Activated naive CD8-positive, alpha-beta T cell treated with anti-CD3 and anti-CD28 coated beads, Interleukin-2, amount 50 U/mL, for 16 hours (primary cell): ENCODE results near the gene STARD9.
"Not testable (repeated sequence)": the region's sequence is repeated elsewhere in the genome, so short reads cannot be mapped to it uniquely, and the experiment has no call there.

ENCODE experiments used
- DNase-seq: peaks from one replicate; pipeline ENCODE4 v3.0.0-alpha.2; 2020; ENCODE audit warnings: low read depth, low spot score

STARD9 gene

DNA sequence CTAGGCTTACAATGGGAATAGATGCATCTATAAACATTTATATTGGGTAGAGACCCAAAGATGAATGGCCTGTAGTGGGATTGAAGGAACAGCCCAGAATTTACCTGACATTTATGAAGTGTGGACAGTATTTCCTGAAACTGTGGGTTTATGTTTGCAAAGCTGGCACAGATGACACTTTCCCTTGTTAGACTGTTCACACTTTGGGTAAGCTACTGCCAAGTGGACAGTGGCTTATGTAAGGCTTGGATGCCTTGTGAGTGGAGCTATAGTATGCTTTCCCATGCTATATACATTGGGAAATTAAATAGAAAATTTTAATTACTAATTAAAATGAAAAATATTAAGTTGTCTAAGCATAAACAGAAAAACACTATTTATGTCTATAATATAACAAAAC is 48.5 kb downstream of the STARD9 start:
- DNase-seq, result no peak

DNA sequence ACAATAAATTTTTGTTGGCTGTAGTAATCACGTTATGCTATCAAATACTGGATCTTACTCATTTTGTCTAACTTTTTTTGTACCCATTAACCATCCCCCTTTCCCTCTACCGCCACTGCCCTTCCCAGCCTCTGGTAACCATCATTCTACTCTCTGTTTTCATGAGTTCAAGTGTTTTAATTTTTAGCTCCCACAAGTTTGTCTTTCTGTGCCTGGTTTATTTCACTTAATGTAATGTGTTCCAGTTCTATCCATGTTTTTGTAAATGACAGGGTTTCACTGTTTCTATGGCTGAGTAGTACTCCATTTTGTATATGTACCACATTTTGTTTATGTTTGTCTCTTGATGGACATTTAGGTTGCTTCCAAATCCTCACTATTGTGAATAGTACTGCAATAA is 52.1 kb downstream of the STARD9 start:
- no peak for DNase-seq

DNA sequence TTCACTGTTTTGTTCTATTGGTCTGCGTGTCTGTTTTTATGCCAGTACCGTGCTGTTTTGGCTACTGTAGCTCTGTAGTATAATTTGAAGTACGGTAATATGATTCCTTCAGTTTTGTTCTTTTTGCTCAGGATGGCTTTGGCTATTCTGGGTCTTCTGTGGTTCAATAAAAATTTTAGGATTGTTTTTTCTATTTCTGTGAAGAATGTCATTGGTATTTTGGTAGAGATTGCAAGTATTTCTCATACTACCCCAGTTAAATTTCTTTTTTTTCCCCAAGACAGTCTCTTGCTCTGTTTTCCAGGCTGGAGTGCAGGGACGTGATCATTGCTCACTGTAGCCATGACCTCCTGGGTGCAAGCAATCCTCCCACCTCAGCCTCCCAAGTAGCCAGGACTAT is 53.4 kb downstream of the STARD9 start:
- no peak for DNase-seq

DNA sequence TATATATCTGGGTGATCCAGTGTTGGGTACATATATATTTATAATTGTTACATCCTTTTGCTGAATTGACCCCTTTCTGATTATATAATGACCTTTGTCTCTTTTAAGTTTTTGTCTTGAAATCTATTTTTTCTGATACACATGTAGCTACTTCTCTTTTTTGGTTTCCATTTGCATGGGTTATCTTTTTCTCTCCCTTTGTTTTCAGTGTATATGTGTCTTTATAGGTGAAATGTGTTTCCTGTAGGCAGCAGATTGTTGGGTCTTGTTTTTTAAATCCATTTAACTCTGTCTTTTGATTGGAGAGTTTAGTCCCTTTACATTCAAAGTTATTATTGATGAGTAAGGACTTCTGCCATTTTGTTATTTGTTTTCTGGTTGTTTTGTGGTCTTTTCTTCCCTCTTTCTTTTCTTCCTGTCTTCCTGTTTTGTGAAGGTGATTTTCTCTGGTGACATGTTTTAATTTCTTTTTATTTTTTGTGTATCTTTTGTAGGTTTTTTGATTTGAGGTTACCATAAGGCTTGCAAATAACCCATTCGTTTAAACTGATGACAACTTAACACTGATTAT is 56.8 kb downstream of the STARD9 start:
- DNase-seq, result no peak

DNA sequence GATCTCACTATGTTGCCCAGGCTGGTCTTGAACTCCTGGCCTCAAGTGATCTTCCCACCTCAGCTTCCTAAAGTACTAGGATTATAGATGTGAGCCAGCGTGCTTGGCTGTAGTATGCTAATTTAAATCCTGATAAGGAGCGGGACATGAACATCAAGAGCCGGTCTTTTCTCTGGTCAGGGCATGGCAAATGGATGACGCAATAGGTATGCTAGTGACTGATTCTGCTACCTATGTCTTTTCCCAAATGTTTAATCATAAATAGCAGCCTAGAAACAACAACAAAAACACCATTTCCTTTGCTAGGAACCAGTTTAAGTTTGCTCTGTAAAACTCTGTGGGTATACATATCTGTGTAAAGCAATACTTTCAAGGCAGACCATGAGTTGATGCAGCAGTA is 64.7 kb downstream of the STARD9 start:
- DNase-seq, result no peak

DNA sequence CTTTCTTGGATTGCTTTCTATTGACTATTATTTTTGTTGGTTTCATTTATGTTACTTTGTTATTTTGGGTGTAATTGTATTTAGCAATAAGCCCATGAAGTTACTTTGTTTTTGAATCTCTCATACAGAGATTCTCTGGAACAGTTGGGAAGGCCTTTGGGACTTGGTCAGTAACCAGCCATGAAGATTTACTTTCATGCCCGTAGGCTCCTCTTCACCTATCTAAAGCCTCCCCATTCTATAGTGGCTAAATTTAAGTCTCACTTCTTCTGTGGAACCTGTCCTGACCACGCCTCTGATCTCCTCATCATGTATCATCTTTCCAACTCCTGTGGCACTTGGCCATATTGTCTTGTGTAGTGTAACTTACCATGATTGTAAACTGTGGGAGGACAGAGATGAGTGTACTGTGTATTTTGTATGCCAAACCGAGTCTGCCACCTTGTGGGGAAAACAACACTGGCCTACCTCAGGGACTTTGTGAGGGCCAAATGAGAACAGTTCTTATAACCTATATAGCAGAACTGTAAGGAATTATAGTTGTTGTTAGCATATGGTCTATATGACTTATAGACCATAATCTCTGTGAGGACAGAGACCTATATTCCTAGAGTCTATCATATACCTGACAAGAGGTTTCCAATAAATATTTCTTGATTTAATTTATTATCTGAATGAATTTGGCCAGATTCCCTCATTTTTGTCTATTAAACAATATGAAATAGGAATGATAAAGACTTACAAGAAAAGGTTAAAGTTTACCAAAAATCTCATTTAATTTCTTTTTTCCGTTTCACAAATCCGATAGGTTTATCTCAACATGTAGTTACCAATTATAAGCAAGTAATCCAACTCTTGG is 75.0 kb downstream of the STARD9 start:
- DNase-seq, result no peak

DNA sequence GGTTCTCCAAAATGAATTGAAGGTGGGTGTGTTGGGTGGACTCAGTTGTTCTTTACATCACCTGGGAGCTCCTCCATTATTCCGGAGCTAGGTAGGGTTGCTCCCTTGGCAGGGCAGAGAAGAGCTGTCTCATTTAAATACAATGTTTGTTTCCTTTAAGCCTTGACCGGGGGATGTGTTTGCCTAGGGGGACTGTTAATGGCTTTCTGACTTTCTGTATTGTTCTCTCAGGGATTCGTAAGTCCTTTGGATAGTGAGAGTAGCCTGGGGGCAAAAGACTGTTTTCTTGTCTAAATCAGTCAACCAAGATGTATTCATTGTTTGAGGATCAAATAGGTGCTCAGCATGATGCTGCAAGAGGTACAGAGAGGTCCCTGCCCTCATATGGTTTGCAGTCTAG is 90.4 kb downstream of the STARD9 start:
- no peak for DNase-seq

DNA sequence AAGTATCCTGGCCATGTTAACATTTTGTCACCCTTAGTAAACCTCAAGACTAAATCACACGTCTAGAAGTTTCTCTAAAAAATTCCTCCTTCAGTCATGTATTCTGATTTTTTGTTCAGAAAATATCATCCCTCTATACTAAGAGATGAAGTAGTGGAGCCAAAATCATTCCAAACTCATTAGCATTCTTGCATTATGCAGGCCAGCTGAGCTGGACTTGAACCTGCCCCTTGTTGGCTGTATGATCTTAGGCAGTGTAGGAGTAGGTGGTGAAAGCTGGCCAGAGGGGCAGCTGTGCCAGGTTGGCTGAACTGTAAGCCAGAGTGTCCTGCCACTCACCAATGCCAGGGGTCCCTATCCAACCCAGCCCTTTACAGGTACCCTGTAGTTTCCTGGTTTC is 92.4 kb downstream of the STARD9 start:
- DNase-seq, result no peak

DNA sequence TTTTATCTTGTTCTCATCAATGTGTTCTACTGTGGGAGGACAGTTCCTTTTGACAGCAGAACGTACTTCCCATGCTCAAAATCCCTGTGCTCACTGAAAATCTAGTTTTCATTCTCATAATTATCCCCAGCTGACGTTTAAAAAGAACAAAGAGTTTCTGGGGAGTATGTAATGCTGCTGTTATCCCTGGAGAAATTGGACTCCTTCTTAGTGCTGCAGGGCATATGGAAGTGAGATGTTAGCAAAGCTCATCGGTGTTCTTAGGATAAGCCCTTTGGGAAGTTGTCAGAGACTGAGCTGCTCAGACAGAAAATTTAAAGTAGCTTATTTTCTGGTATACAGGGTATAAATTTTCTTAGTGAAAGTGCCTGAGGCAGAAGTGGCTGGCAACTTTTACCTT is 95.0 kb downstream of the STARD9 start:
- DNase-seq, result no peak

DNA sequence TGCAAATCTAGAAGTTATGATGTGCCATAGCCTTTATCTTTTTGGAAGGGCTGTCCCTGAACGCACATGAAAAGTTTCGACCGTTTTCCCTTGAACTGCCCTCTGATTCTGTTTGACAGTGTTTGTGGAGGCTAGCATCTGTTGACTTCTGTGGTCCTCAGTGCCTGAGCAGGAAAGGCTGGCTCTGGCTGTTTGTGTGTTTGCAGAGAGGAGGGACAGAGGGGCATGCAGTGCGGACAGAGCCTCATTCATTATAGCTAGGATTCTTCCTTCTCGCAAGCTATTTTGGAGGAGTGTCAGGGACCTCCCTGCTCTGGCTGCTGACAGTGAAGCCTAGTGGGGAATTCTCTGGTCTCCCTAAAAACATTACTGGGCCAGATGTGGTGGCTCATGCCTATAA is 97.0 kb downstream of the STARD9 start:
- DNase-seq, result no peak

DNA sequence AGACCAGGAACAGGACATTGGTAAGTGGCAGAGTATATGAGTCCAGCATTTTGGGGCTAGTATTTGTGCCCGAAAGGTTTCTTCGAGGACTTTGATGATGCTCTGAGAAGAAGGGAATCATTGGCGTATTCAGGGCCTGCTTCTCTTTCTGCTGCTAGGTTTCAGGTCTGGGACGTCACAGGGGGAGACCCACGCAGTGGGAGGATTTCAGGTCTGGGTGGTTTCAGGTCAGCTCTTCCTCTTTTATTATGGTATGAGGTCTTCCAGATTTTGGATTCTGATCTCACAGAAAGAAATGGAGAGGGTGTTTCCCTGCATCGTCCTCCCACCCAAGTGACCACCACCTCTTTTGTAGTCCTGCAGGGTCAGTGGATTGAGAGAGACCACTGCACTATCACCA is 99.1 kb downstream of the STARD9 start:
- no peak for DNase-seq

DNA sequence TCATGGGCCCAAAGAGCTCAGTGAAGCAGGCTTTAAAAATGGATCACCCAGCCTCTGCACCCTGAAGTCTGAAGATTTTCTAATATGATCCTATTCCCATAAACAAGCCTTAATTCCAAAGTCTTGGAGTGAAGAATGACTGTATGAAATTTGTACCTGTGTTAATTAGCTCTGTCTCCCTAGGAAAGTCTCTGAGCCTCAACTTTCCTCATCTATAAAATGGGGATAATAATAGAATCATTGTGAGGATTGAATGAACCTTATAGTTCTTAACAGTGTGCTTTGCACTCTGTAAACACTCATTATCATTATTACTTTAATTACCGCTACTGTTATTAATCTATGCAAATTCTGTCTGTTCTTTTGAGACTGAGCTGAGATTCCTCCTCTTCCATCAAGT is 99.6 kb downstream of the STARD9 start:
- no peak for DNase-seq

DNA sequence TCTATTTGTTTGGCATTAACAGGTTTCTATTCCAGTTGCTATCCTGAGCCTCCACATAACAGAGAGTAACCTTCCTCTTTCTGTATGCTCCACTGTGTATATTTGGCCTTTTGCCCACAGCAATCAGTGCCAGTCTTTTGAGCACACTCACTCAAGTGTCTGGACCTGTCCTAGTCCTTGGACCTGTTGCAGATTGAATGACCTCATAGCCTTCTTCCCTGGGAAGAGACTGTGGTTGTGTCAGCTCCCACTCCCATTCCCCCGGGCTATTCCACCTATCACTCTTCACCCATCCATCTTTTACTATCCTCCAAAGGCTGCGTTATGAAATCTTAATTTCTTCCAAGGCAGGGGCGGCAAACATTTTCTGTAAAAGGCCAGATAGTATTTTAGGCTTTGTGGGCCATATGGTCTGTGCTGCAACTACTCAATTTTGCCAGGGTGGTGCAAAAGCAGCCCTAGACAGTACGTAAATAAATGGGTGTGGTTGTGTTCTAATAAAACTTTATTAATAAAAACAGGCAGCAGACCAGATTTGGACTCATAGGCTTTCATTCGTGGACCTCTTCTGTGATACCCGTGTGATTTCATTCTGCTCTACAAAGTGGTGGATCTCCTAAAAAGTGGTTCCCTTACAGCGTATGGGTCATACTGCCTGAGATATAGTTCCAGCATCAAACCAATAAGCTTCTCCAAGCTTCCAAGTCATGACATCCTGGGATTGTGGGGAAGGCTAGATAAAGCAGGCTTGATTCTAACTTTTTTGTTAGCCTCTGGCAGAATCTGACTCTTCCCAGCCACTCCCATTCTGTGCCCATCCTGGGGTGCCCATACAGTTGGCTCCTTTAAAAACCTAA is 104.1 kb downstream of the STARD9 start:
- no peak for DNase-seq

DNA sequence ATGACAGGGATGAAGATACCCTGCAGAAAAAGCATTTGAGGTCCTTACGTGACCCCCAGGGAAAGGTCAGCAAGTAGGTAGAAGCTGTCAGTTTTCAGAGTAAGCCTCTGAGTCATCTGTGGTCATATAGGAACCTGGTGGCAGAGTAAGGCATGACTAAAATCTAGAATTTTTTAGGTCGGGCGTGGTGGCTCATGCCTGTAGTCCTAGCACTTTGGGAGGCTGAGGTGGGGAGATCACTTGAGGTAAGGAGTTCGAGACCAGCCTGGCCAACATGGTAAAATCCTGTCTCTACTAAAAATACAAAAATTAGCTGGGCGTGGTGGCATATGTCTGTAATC is 104.7 kb downstream of the STARD9 start:
- not testable (repeated sequence) for DNase-seq

DNA sequence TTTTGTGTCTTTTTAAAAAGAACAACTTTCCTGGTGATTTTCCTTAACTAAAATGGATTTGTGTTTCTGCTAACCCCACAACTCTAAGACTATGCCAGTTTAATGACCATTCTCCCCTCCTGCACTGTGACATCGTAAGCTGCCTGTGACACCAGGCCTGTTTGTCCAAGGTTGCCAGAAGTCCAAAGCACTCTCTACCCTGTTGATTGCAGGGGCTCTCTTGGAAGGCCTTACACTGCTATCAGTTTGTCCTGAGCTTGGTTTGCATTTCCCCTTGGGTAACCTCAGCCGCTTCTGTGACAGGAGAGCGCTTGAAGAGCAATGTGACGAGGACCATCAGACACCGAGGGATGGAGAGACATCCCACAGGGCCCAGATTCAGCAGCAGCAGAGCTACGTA is 105.7 kb downstream of the STARD9 start:
- no peak for DNase-seq

DNA sequence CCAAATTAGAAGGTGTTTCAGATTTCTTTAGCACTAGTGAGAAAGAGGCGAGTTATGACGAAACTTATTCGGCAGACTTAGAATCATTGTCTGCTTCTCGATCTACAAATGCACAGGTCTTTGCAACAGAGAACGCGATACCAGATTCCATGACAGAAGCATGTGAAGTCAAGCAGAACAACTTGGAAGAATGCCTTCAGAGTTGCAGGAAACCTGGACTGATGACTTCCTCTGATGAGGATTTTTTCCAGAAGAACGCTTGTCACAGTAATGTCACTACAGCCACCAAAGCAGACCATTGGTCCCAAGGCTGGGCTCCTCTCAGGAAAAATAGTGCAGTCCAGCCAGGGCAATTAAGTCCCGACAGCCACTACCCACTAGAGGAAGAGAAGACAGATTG is 110.9 kb downstream of the STARD9 start:
- DNase-seq, result no peak

DNA sequence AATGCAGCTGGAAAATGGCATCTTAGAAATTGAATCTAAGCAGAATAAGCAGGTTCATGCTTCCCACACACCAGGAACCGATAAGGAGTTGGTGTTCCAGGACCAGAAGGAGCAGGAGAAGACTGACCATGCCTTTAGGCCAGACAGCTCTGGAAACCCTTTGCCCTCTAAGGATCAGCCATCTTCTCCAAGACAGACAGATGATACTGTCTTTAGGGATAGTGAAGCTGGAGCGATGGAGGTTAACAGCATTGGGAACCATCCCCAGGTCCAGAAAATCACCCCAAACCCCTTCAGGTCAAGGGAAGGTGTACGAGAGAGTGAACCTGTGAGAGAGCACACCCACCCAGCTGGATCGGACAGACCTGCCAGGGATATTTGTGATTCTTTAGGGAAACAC is 112.3 kb downstream of the STARD9 start:
- DNase-seq, result no peak

DNA sequence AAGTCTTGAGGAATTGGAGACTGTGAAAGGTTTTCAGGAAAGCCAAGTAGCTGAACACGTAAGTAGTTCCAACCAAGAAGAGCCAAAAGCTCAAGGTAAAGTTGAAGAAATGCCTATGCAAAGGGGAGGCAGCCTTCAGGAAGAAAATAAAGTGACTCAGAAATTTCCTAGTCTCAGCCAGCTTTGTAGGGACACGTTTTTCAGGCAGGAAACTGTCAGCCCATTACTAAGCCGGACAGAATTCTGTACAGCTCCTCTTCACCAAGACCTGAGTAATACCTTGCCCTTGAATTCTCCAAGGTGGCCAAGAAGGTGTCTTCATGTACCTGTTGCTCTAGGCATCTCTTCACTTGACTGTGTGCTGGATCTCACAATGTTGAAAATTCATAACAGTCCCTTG is 112.9 kb downstream of the STARD9 start:
- no peak for DNase-seq

DNA sequence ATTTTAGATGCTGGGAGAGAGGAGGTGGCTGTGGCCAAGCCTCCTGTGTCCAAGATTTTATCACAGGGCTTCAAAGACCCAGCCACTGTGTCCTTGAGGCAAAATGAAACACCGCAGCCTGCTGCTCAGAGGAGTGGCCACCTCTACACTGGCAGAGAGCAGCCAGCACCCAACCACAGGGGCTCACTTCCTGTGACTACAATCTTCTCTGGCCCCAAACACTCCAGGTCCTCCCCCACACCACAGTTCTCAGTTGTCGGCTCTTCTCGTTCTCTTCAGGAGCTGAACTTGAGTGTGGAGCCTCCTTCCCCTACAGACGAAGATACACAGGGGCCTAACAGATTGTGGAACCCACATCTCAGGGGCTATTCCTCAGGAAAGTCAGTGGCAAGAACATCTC is 115.9 kb downstream of the STARD9 start:
- DNase-seq, result no peak

DNA sequence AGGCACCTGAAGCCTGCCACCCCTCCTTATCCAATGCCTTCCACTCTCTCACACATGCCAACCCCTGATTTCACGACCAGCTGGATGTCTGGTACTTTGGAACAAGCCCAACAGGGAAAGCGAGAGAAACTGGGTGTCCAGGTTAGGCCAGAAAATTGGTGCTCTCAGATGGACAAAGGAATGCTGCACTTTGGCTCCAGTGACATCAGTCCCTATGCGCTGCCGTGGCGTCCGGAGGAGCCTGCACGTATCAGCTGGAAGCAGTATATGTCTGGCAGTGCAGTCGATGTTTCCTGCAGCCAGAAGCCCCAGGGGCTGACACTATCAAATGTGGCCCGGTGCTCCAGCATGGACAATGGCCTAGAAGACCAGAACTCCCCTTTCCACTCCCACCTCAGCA is 116.4 kb downstream of the STARD9 start:
- no peak for DNase-seq

DNA sequence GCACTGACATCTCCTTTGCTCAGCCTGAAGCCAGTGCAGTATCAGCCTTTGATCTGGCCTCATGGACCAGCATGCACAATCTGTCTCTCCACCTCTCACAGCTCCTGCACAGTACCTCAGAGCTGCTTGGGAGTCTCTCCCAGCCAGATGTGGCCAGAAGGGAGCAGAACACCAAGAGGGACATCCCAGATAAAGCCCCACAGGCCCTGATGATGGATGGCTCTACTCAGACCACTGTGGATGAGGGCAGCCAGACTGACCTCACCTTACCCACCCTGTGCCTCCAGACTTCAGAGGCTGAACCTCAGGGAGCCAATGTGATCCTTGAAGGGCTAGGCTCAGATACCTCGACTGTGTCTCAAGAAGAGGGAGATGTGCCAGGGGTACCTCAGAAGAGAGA is 117.1 kb downstream of the STARD9 start:
- no peak for DNase-seq

DNA sequence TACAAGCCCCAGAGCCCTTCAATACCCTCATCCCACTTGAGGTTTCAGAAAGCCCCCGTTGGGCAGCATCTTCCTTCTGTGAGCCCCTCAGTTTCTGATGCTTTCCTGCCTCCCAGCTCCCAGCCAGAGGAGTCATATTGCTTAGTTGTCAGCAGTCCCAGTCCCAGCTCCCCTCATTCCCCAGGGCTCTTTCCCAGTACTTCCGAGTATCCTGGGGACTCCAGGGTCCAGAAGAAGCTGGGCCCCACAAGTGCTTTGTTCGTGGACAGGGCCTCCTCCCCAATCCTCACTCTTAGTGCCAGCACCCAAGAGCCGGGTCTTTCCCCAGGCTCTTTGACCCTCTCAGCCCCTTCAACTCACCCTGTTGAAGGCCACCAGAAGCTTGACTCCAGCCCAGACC is 117.6 kb downstream of the STARD9 start:
- no peak for DNase-seq

DNA sequence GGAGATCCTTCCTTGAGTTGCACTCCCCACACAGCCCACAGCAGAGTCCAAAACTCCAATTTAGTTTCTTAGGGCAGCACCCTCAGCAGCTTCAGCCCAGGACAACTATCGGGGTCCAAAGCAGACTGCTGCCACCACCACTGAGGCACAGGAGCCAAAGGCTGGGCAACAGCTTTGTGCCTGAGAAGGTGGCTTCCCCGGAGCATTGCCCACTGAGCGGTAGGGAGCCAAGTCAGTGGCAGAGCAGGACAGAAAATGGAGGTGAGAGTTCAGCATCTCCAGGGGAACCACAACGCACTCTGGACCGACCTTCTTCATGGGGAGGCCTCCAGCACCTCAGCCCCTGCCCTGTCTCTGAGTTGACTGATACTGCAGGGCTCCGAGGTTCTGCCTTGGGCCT is 118.1 kb downstream of the STARD9 start:
- no peak for DNase-seq
